ENCODE data around the gene OR4D2.

- TF ChIP-seq CTCF (IDR thresholded peaks at IDR 0.05) = no peak
- TF ChIP-seq POLR2A (IDR thresholded peaks at IDR 0.05) = no peak
Measured at GRCh38 chr17:58121925-58122324, 44.9 kb upstream of the OR4D2 start.

All from testis (tissue), 2 donors.